Measurements from ENCODE around the gene TAF3. TPM values are rescaled to one million over a fixed set of nuclear protein-coding genes. Genes with fewer than 3 reads are reported as not detected.

TAF3 gene
- polyA plus RNA-seq, 3 donors from 2014 or later, result 3.5 to 13.2 (median 5.5) TPM

DNA sequence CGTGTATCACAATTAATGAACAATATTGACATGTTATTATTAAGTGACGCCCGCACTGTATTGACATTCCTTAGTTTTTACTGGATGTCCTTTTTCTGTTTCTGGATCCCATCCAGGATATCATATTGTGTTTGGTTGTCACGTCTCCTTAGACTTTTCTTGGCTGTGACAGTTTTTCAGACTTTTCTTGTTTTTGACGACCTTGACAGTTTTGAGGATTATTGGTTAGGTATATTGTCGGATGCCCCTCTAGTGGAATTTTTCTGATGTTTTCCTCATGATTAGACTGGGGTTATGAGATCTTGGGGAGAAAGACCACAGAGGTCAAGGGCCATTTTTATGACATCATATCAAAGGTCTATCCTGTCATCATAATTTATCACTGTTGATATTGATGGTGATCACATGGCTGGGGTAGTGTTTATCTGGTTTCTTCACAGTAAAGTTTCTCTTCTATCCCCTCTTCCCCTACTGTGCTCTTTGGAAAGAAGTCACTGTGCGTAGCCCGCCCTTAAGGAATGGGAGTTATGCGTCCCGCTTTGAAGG, 11.1 kb downstream of the TAF3 start:
- Mint-ChIP-seq H3K27ac (no peak overlapping the region), H3K36me3 (peaks cover 11 to 31% (median 12%) of the 10 kb centered on the region in 3 donors), H3K9me3 (no peaks in the 10 kb centered on the region), H3K27me3 (ENCODE audit: low read depth in 3 of 3) (peaks cover 0 to 1% (median 0%) of the 10 kb centered on the region in 3 donors), H3K4me1 (peaks cover 25 to 69% of the 10 kb centered on the region in 2 donors), H3K4me3 (no peak overlapping the region)
- DNase-seq, result no peak

DNA sequence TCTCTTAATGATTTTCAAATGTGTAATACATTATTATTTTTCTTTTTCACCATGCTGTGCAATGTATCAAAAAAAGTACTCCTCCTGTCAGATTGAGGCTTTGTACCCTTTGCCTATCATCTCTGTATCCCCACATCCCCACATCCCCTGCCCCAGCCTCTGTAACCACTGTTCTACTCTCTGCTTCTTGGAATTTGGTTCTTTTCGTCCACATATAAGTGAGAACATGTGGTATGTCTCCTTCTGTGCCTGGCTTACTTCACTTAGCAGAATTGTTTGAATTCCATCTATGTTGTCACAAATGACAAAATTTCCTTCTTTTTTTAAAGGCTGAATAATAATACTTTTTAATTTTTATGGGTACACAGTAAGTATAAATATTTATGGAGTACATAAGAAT, 13.8 kb downstream of the TAF3 start:
- H3K9me3 Mint-ChIP-seq, result no peaks in the 10 kb centered on the region
- peaks cover 0 to 1% (median 0%) of the 10 kb centered on the region in 3 donors for H3K27me3 Mint-ChIP-seq (ENCODE audit: low read depth in 3 of 3)
- H3K27ac Mint-ChIP-seq, result no peak overlapping the region
- no peak overlapping the region for H3K4me3 Mint-ChIP-seq
- H3K4me1 Mint-ChIP-seq, result peaks cover 22 to 82% of the 10 kb centered on the region in 2 donors
- DNase-seq, result no peak
- H3K36me3 Mint-ChIP-seq, result peaks cover 8 to 21% (median 9%) of the 10 kb centered on the region in 3 donors

- H3K27me3 Mint-ChIP-seq (ENCODE audit: low read depth in 3 of 3), result peaks cover 0 to 1% (median 0%) of the 10 kb centered on the region in 3 donors
- H3K36me3 Mint-ChIP-seq, result peaks cover 8 to 16% (median 9%) of the 10 kb centered on the region in 3 donors
- H3K4me3 Mint-ChIP-seq, result no peak overlapping the region
- no peak overlapping the region for H3K27ac Mint-ChIP-seq
- H3K4me1 Mint-ChIP-seq, result peaks cover 22 to 75% of the 10 kb centered on the region in 2 donors
- no peaks in the 10 kb centered on the region for H3K9me3 Mint-ChIP-seq
- DNase-seq, result no peak
Observed at GRCh38 chr10:7833210-7833609, 14.9 kb downstream of the TAF3 start.

GRCh38 chr10:7834262-7834661, 16.0 kb downstream of the TAF3 start:
- no peak for DNase-seq
- Mint-ChIP-seq H3K4me1 (peaks cover 21 to 73% of the 10 kb centered on the region in 2 donors), H3K27ac (no peak overlapping the region), H3K4me3 (no peak overlapping the region), H3K9me3 (no peaks in the 10 kb centered on the region), H3K36me3 (peaks cover 8 to 12% (median 10%) of the 10 kb centered on the region in 3 donors), H3K27me3 (ENCODE audit: low read depth in 3 of 3) (peaks cover 0 to 1% (median 0%) of the 10 kb centered on the region in 3 donors)

DNA sequence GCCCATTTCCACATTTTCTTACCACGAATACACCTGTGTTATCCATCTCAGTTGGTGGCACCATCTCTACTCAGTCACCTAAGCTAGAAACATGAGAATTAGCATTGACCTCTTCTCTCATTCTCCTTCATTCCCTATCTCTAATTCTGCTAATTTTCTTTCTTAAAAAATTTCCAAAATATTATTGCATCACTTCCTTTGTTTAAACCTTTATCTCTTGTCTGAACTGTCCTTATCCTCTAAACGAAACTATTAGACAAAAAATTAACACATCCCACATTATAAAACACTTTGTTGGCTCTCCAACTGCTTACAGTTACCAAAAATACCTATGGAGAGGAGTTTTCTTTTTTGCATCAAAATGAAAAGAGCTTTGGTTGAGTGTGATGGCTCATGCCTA, 18.3 kb downstream of the TAF3 start:
- peaks cover 0 to 1% (median 1%) of the 10 kb centered on the region in 3 donors for H3K27me3 Mint-ChIP-seq (ENCODE audit: low read depth in 3 of 3)
- H3K27ac Mint-ChIP-seq, result no peak overlapping the region
- no peaks in the 10 kb centered on the region for H3K9me3 Mint-ChIP-seq
- DNase-seq, result no peak
- peaks cover 17 to 63% of the 10 kb centered on the region in 2 donors for H3K4me1 Mint-ChIP-seq
- H3K4me3 Mint-ChIP-seq, result no peak overlapping the region
- H3K36me3 Mint-ChIP-seq, result peaks cover 8 to 14% (median 12%) of the 10 kb centered on the region in 3 donors

DNA sequence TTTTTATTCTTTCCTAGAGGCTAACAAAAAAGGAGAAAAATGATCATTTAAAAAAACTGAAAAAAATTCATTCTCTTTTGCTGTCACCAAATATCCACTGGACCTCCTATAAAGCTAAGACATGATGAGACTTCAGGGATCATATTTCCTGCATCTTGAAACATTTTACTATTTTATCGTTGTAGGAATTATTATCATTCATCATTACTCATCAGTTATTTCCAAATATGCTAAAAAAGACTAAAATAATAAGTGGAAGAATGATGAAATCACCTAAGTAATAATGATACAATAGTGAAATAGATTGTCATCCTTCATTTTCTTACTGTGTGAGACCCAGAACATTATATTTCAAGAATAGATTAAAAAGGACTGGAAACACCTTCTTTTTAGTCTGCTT, 28.3 kb downstream of the TAF3 start:
- H3K9me3 Mint-ChIP-seq, result no peaks in the 10 kb centered on the region
- H3K27me3 Mint-ChIP-seq (ENCODE audit: low read depth in 3 of 3), result no peaks in the 10 kb centered on the region
- no peak for DNase-seq
- no peak overlapping the region for H3K27ac Mint-ChIP-seq
- H3K4me1 Mint-ChIP-seq, result peaks cover 6 to 28% of the 10 kb centered on the region in 2 donors
- H3K36me3 Mint-ChIP-seq, result peaks cover 0 to under 1% (median 0%) of the 10 kb centered on the region in 3 donors
- no peak overlapping the region for H3K4me3 Mint-ChIP-seq

DNA sequence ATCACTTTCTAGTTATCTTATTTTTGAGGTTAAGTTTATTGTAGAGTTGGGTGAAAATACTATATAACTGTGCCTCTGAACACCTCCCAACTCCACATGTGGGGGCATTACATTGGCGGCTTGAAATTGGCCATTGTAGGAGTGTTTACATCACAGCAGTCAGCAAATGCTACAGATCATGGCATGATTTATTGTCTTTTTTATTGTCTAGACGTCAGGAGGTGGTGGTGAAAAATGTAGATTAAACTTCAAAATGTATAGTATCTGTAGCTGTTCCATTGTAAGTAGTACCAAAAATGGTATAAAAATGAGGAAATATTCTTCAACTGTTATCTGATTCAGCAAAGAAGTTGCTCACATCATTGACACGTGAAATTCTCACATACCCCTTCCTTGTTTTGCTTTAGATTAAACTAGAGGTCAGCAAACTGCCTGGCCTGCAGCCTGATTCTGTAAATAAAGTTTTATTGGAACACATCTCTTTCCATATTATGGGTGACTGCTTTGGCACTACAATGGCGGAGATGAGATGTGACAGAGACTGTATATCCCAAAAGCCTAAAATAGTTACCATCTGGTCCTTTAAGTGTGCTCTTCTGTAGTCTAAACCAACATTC, 35.0 kb downstream of the TAF3 start:
- peaks cover 0 to 4% (median 0%) of the 10 kb centered on the region in 3 donors for H3K36me3 Mint-ChIP-seq
- peaks cover 24 to 56% of the 10 kb centered on the region in 2 donors for H3K4me1 Mint-ChIP-seq
- H3K9me3 Mint-ChIP-seq, result peaks cover 0 to 1% (median 0%) of the 10 kb centered on the region in 6 donors

DNA sequence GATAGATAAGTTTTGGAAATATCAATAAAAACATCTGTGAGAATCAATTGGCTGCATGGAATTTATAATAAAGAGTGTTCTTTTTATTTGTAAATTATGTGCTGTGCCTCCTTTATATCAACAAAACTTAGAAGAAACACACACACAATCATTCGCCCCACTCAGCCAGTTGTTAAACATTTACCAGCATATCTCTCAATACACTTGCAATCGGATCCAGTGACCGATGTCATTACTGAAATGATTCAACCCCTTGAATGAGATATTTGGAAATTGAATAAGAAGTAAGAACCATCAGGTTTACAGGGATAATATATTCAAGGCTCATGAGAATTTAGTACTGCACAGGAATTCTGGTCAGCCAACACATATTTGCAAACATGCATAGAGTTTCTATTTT, 35.6 kb downstream of the TAF3 start:
- peaks cover 25 to 58% of the 10 kb centered on the region in 2 donors for H3K4me1 Mint-ChIP-seq
- DNase-seq, result no peak
- H3K4me3 Mint-ChIP-seq, result no peak overlapping the region
- H3K36me3 Mint-ChIP-seq, result peaks cover 0 to 4% (median 0%) of the 10 kb centered on the region in 3 donors
- no peak overlapping the region for H3K27ac Mint-ChIP-seq
- H3K27me3 Mint-ChIP-seq (ENCODE audit: low read depth in 3 of 3), result peaks cover 0 to 3% (median 0%) of the 10 kb centered on the region in 3 donors
- peaks cover 0 to 1% (median 0%) of the 10 kb centered on the region in 6 donors for H3K9me3 Mint-ChIP-seq

More for the DNA sequence above, 35.0 kb downstream of the TAF3 start:
- Mint-ChIP-seq H3K27ac (no peak overlapping the region), H3K4me3 (no peak overlapping the region), H3K27me3 (ENCODE audit: low read depth in 3 of 3) (peaks cover 0 to 3% (median 0%) of the 10 kb centered on the region in 3 donors)
- no peak for DNase-seq

GRCh38 chr10:7855205-7855604, 36.9 kb downstream of the TAF3 start:
- Mint-ChIP-seq H3K27me3 (ENCODE audit: low read depth in 3 of 3) (peaks cover 0 to 3% (median 0%) of the 10 kb centered on the region in 3 donors), H3K4me3 (no peak overlapping the region), H3K36me3 (peaks cover 0 to 11% (median 4%) of the 10 kb centered on the region in 3 donors), H3K27ac (no peak overlapping the region), H3K4me1 (peaks cover 25 to 65% of the 10 kb centered on the region in 2 donors), H3K9me3 (peaks cover 0 to 1% (median 0%) of the 10 kb centered on the region in 6 donors)
- no peak for DNase-seq

DNA sequence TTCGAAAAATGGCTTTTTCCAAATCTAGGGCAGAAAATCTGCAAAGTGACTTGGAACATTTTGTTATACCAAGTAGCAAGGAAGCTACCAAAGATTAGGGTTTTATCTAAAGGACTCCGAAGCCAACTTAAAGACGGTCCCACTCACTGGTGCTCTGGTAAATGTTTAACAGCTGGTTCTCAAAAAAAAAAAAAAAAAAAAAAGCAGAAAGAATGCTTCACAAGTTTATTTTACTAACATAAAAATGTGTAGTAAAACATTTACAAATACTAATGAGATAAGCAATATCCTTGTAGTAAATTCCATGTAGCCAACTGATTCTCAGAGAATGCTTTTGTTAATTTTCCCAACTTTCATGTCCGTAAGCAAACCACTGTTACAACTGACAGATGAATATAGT, 38.4 kb downstream of the TAF3 start:
- Mint-ChIP-seq H3K4me3 (no peak overlapping the region), H3K9me3 (peaks cover 3 to 7% (median 6%) of the 10 kb centered on the region in 6 donors), H3K4me1 (peaks cover 25 to 61% of the 10 kb centered on the region in 2 donors), H3K36me3 (peaks cover 2 to 18% (median 7%) of the 10 kb centered on the region in 3 donors), H3K27me3 (ENCODE audit: low read depth in 3 of 3) (peaks cover 0 to 3% (median 0%) of the 10 kb centered on the region in 3 donors), H3K27ac (no peak overlapping the region)
- no peak for DNase-seq

GRCh38 chr10:7857262-7857661, 39.0 kb downstream of the TAF3 start:
- peak overlapping the region in 1 of 6 donors; percentile 11 for H3K27ac Mint-ChIP-seq
- no peak for DNase-seq
- H3K9me3 Mint-ChIP-seq, result peaks cover 7 to 13% (median 11%) of the 10 kb centered on the region in 6 donors
- H3K4me1 Mint-ChIP-seq, result peaks cover 25 to 65% of the 10 kb centered on the region in 2 donors
- H3K36me3 Mint-ChIP-seq, result peaks cover 6 to 21% (median 11%) of the 10 kb centered on the region in 3 donors
- H3K27me3 Mint-ChIP-seq (ENCODE audit: low read depth in 3 of 3), result peaks cover 0 to 5% (median 0%) of the 10 kb centered on the region in 3 donors
- no peak overlapping the region for H3K4me3 Mint-ChIP-seq

DNA sequence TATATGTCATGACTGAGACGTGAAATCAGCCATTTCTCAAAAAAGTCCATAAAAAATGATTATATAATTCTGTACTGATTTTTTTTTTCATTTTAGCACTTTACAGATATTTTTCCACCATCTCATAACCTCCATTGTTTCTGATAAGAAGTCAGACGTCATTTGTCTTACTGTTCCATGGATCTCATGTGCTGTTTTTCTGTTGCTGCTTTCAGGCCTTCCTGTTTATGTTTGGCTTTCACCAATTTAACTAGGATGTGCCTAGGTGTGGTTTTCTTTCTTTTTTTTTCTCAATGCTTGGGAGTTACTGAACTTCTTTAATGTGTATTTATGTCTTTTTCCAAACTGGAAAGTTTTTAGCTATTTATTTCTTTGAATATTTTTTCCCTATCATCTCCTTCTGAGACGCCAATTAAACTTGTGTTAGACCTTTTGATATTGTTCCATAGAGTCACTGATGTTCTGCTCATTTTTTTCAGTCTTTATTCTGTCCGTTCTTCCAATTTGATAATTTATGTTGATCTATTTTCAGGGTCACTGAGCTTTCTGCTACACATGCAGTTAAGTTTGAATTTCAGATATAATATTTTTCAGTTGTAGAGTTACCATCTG, 43.3 kb downstream of the TAF3 start:
- peak overlapping the region in 1 of 6 donors; percentile 43 for H3K27ac Mint-ChIP-seq

GRCh38 chr10:7862121-7862514, 43.8 kb downstream of the TAF3 start:
- Mint-ChIP-seq H3K27me3 (ENCODE audit: low read depth in 3 of 3) (peaks cover 0 to 2% (median 0%) of the 10 kb centered on the region in 3 donors), H3K9me3 (peaks cover 7 to 18% (median 16%) of the 10 kb centered on the region in 6 donors), H3K4me1 (peaks cover 33 to 60% of the 10 kb centered on the region in 2 donors), H3K27ac (no peak overlapping the region), H3K36me3 (peaks cover 10 to 24% (median 18%) of the 10 kb centered on the region in 3 donors), H3K4me3 (no peak overlapping the region)
- no peak for DNase-seq

More for the DNA sequence above, 43.3 kb downstream of the TAF3 start:
- Mint-ChIP-seq H3K4me3 (no peak overlapping the region), H3K27me3 (ENCODE audit: low read depth in 3 of 3) (peaks cover 0 to 2% (median 0%) of the 10 kb centered on the region in 3 donors), H3K36me3 (peaks cover 10 to 24% (median 18%) of the 10 kb centered on the region in 3 donors), H3K4me1 (peaks cover 34 to 64% of the 10 kb centered on the region in 2 donors), H3K9me3 (peaks cover 7 to 18% (median 16%) of the 10 kb centered on the region in 6 donors)
- DNase-seq, result no peak

DNA sequence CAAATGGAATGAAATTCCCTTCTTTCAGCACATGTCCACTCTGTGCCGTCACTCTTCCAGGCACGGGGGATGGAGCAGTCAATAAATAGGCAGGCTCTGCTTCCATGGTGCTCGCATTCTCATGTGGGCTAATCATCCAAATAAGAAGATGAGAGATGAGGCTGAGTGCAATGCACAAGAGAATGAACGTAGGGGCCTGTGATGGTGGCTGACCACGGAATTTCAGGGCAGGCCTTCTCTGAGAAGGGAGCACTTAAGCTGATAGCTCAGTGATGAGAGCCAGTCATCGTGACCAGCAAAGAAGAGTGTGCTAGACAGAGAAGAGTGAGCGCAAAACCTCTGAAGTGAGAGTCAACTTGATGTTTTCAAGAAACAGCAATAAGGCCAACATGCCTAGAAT, 47.9 kb downstream of the TAF3 start:
- peaks cover 7 to 16% (median 15%) of the 10 kb centered on the region in 6 donors for H3K9me3 Mint-ChIP-seq
- H3K4me3 Mint-ChIP-seq, result no peak overlapping the region
- H3K36me3 Mint-ChIP-seq, result peaks cover 10 to 14% (median 14%) of the 10 kb centered on the region in 3 donors
- no peak overlapping the region for H3K27ac Mint-ChIP-seq
- peaks cover 0 to 3% (median 0%) of the 10 kb centered on the region in 3 donors for H3K27me3 Mint-ChIP-seq (ENCODE audit: low read depth in 3 of 3)
- no peak for DNase-seq
- peaks cover 21 to 36% of the 10 kb centered on the region in 2 donors for H3K4me1 Mint-ChIP-seq

All from immature natural killer cell (primary cell).